ENCODE results near the gene PRPH. TPM values are rescaled to one million over a fixed set of nuclear protein-coding genes. Genes with fewer than 3 reads are reported as not detected.
A peak's percentile ranks its signal among the peaks of the same experiment; 100 is the strongest.

The PRPH gene
- total and polyA plus RNA-seq, 5 donors: 0.57 to 2.0 (median 0.94) TPM

- 51% methylated on average over 12 of the region's 12 CpGs for WGBS
- no peak overlapping the region for H3K27ac ChIP-seq (ENCODE audit: low read length)
- H3K4me1 ChIP-seq (ENCODE audit: control insufficient read depth, insufficient read depth, low read length): peaks cover 2% of the 10 kb centered on the region
- H3K4me3 ChIP-seq (ENCODE audit: low read length): no peak overlapping the region
- no peaks in the 10 kb centered on the region for H3K27me3 ChIP-seq (ENCODE audit: control insufficient read depth, insufficient read depth)
- no peaks in the 10 kb centered on the region for H3K9me3 ChIP-seq (ENCODE audit: control insufficient read depth, low read length)
- no peak for ATAC-seq
- intact Hi-C loops (cut with DNase I): loop anchor here in 2 of 4 donors (5.0 to 10.0 kb wide), 2 partner anchors 47 to 50 kb away; no protein-coding TSS in a partner anchor
- DNase-seq: no peak
Observed at GRCh38 chr12:49334681-49335080, 39.7 kb downstream of the PRPH start.

GRCh38 chr12:49335118-49335954 is 40.4 kb downstream of the PRPH start:
- Histone ChIP-seq H3K27ac (ENCODE audit: low read length) (no peak overlapping the region), H3K4me1 (ENCODE audit: control insufficient read depth, insufficient read depth, low read length) (peaks cover 2% of the 10 kb centered on the region), H3K9me3 (ENCODE audit: control insufficient read depth, low read length) (no peaks in the 10 kb centered on the region), H3K27me3 (ENCODE audit: control insufficient read depth, insufficient read depth) (no peaks in the 10 kb centered on the region), H3K4me3 (ENCODE audit: low read length) (no peak overlapping the region)
- WGBS: 56% methylated on average over 16 of the region's 16 CpGs
- intact Hi-C loops (cut with DNase I): loop anchor here in 2 of 4 donors (5.0 to 10.0 kb wide), 2 partner anchors 48 to 51 kb away; no protein-coding TSS in a partner anchor
- ATAC-seq (no peak), DNase-seq (no peak)

GRCh38 chr12:49335955-49336644 is 41.2 kb downstream of the PRPH start:
- ATAC-seq: no peak

GRCh38 chr12:49336645-49337584 is 42.0 kb downstream of the PRPH start, which contains the start of gene C1QL4:
C1QL4 (minus strand) TSS chr12:49337188; CDS start chr12:49336477, 711 bp downstream.
- DNase-seq (peak; percentile 85 to 94 (median 93)), ATAC-seq (peak; percentile 83 to 89)
- no peaks in the 10 kb centered on the region for H3K27me3 ChIP-seq (ENCODE audit: control insufficient read depth, insufficient read depth)
- H3K4me1 ChIP-seq (ENCODE audit: control insufficient read depth, insufficient read depth, low read length): peaks cover 2% of the 10 kb centered on the region
- WGBS: 3% methylated on average over 65 of the region's 65 CpGs
- no peak within 1 kb of the TSS for H3K27ac ChIP-seq (ENCODE audit: low read length)
- intact Hi-C loops (cut with DNase I): loop anchor here in 2 of 4 donors (5.0 to 10.0 kb wide), 2 partner anchors 50 to 52 kb away; no protein-coding TSS in a partner anchor
- H3K9me3 ChIP-seq (ENCODE audit: control insufficient read depth, low read length): no peaks in the 10 kb centered on the region
- H3K4me3 ChIP-seq (ENCODE audit: low read length): peak within 1 kb of the TSS; percentile 41

More at GRCh38 chr12:49335955-49336644, 41.2 kb downstream of the PRPH start:
- intact Hi-C loops (cut with DNase I): loop anchor here in 2 of 4 donors (5.0 to 10.0 kb wide), 2 partner anchors 49 to 51 kb away; no protein-coding TSS in a partner anchor
- H3K27ac ChIP-seq (ENCODE audit: low read length): no peak overlapping the region
- H3K9me3 ChIP-seq (ENCODE audit: control insufficient read depth, low read length): no peaks in the 10 kb centered on the region
- peaks cover 2% of the 10 kb centered on the region for H3K4me1 ChIP-seq (ENCODE audit: control insufficient read depth, insufficient read depth, low read length)
- peak in 1 of 3 donors; percentile 45 for DNase-seq
- H3K27me3 ChIP-seq (ENCODE audit: control insufficient read depth, insufficient read depth): no peaks in the 10 kb centered on the region
- WGBS: 10% methylated on average over 72 of the region's 72 CpGs
- H3K4me3 ChIP-seq (ENCODE audit: low read length): no peak overlapping the region

GRCh38 chr12:49338830-49339463 is 44.0 kb downstream of the PRPH start:
- no peaks in the 10 kb centered on the region for H3K27me3 ChIP-seq (ENCODE audit: control insufficient read depth, insufficient read depth)

GRCh38 chr12:49339464-49339861 is 44.5 kb downstream of the PRPH start:
- Histone ChIP-seq H3K4me1 (ENCODE audit: control insufficient read depth, insufficient read depth, low read length) (peaks cover 5% of the 10 kb centered on the region), H3K27ac (ENCODE audit: low read length) (no peak overlapping the region), H3K9me3 (ENCODE audit: control insufficient read depth, low read length) (no peaks in the 10 kb centered on the region), H3K27me3 (ENCODE audit: control insufficient read depth, insufficient read depth) (no peaks in the 10 kb centered on the region), H3K4me3 (ENCODE audit: low read length) (no peak overlapping the region)
- no peak for DNase-seq
- no peak for ATAC-seq
- intact Hi-C loops (cut with DNase I): loop anchor here in 2 of 4 donors (5.0 to 10.0 kb wide), 2 partner anchors 52 to 55 kb away; no protein-coding TSS in a partner anchor
- 63% methylated on average over 5 of the region's 5 CpGs for WGBS

More at GRCh38 chr12:49338830-49339463, 44.0 kb downstream of the PRPH start:
- ATAC-seq: no peak
- Histone ChIP-seq H3K9me3 (ENCODE audit: control insufficient read depth, low read length) (no peaks in the 10 kb centered on the region), H3K27ac (ENCODE audit: low read length) (no peak overlapping the region), H3K4me1 (ENCODE audit: control insufficient read depth, insufficient read depth, low read length) (peaks cover 5% of the 10 kb centered on the region), H3K4me3 (ENCODE audit: low read length) (no peak overlapping the region)
- WGBS: 81% methylated on average over 6 of the region's 6 CpGs
- intact Hi-C loops (cut with DNase I): loop anchor here in 2 of 4 donors (5.0 to 10.0 kb wide), 2 partner anchors 52 to 54 kb away; no protein-coding TSS in a partner anchor
- no peak for DNase-seq

GRCh38 chr12:49340095-49340870 is 45.3 kb downstream of the PRPH start:
- Histone ChIP-seq H3K27ac (ENCODE audit: low read length) (no peak overlapping the region), H3K27me3 (ENCODE audit: control insufficient read depth, insufficient read depth) (no peaks in the 10 kb centered on the region), H3K4me1 (ENCODE audit: control insufficient read depth, insufficient read depth, low read length) (peaks cover 5% of the 10 kb centered on the region), H3K4me3 (ENCODE audit: low read length) (no peak overlapping the region), H3K9me3 (ENCODE audit: control insufficient read depth, low read length) (no peaks in the 10 kb centered on the region)
- DNase-seq (no peak), ATAC-seq (no peak)
- intact Hi-C loops (cut with DNase I): loop anchor here in 2 of 4 donors (5.0 kb wide), 2 partner anchors 48 to 53 kb away; no protein-coding TSS in a partner anchor
- WGBS: 66% methylated on average over 6 of the region's 6 CpGs

- DNase-seq (no peak), ATAC-seq (no peak)
- 49% methylated on average over 14 of the region's 14 CpGs for WGBS
- H3K27me3 ChIP-seq (ENCODE audit: control insufficient read depth, insufficient read depth): no peaks in the 10 kb centered on the region
- H3K9me3 ChIP-seq (ENCODE audit: control insufficient read depth, low read length): no peaks in the 10 kb centered on the region
- intact Hi-C loops (cut with DNase I): loop anchor here in 2 of 4 donors (5.0 kb wide), 2 partner anchors 49 to 54 kb away; no protein-coding TSS in a partner anchor
- H3K4me1 ChIP-seq (ENCODE audit: control insufficient read depth, insufficient read depth, low read length): peaks cover 6% of the 10 kb centered on the region
- H3K4me3 ChIP-seq (ENCODE audit: low read length): no peak overlapping the region
- H3K27ac ChIP-seq (ENCODE audit: low read length): no peak overlapping the region
Observed at GRCh38 chr12:49340971-49341776, 46.2 kb downstream of the PRPH start.

- H3K27me3 ChIP-seq (ENCODE audit: control insufficient read depth, insufficient read depth): no peaks in the 10 kb centered on the region
- intact Hi-C loops (cut with DNase I): loop anchor here in 2 of 4 donors (5.0 kb wide), 2 partner anchors 49 to 54 kb away; no protein-coding TSS in a partner anchor
Observed at GRCh38 chr12:49341777-49342065, 46.8 kb downstream of the PRPH start.

More at GRCh38 chr12:49341777-49342065, 46.8 kb downstream of the PRPH start:
- ATAC-seq (no peak), DNase-seq (peak in 1 of 3 donors; percentile 57)
- H3K4me3 ChIP-seq (ENCODE audit: low read length): peak overlapping the region; percentile 24
- WGBS: 27% methylated on average over 21 of the region's 21 CpGs
- peaks cover 6% of the 10 kb centered on the region for H3K4me1 ChIP-seq (ENCODE audit: control insufficient read depth, insufficient read depth, low read length)
- H3K9me3 ChIP-seq (ENCODE audit: control insufficient read depth, low read length): no peaks in the 10 kb centered on the region
- no peak overlapping the region for H3K27ac ChIP-seq (ENCODE audit: low read length)

All from right cardiac atrium (tissue), 5 donors.